HG02870 (cell line): ENCODE measurements around the gene BANP.

Source experiments
- ATAC-seq: cut with Tn5 transposase; IDR thresholded peaks from one replicate; pipeline ENCODE4 v1.9.1; 2021; ENCODE audit warnings: mild to moderate bottlenecking, moderate library complexity; ENCODE audit not compliant: unreplicated experiment

The BANP gene

GRCh38 chr16:87948735-87949070, 2.5 kb upstream of the BANP start:
- ATAC-seq, result no peak

GRCh38 chr16:87949071-87949744, 2.0 kb upstream of the BANP start:
- no peak for ATAC-seq

GRCh38 chr16:87951552-87952538, 611 bp downstream of the BANP start:
- ATAC-seq, result no peak

- no peak for ATAC-seq
Observed at GRCh38 chr16:87952751-87953150, 1.5 kb downstream of the BANP start.

GRCh38 chr16:87953308-87954215, 2.3 kb downstream of the BANP start:
- no peak for ATAC-seq

DNA sequence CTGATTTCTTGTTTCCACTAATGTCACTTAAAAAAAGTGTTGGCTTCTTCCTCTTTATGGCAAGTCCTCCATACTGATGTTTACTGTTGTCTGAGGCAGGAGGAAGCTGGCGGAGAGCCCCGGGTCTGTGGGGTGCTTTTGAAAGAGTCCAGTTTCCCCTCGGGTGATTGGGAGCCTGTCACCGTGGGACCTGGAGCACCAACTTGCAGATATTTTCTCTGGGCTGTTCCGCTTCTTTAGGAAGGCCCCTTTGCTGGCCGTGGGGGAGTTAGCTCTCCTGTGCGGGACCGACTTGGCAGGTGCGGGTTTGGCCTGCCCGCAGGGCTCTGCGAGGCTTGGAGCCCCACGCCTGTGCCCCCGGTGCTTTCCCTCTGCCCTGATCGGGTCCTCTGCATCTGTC, 3.1 kb downstream of the BANP start:
- ATAC-seq, result no peak

DNA sequence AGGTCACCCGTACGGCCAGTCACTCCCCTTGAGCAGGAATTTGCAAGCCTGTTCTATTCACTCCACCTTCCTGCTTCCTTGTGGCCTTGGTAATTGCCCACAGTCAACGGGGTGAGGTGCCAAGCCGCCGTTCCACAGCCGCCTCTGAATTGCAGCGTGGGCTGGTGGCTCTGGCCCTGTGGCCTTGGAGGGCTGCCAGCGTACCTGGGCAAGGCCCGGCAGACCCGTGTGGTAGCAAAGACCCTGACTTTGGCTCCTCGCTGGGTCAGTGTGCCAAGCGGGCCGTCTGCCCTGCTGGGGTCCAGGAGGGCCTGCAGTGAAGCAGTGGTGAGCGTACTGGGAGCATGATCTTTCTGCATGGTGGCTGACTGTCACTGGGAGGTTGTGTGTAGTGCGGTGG, 3.6 kb downstream of the BANP start:
- ATAC-seq, result no peak

DNA sequence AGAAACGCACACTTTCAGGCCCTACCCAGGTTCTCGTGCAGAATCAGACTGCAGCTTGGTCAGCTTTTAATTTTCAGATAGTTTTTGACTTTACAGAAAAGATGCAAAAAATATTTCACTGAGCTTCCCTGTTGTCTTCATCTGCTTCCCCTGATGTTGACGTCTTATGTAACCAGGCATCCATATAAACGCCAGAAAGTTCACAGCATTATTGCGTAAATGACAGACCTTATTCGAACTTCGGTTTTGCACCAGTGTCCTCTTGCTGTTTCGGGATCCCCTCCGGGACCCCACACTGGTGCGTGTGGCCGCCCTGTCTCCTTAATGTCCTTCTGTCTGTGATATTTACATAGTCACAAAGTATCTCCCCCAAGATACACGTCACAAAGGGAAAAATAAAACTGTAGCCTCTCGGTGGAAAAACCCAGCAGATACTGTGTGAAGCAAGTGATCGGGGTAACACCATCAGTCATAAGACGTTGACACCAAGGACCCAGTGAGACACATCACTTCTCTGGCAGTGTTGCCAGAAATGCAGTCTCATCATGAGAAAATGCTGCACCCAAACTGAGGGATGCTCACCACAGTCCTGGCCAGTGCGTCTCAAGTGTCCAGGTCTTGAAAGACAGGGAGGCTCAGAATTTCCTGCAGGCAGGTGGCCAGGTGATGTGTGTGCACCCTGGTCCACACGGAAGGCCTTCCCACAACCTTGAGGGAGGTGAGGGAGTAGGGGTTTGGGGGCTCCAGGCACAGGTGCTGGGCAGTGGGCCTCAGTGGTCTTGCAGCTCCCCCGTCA, 4.3 kb downstream of the BANP start:
- ATAC-seq, result no peak

GRCh38 chr16:87956098-87956364, 4.8 kb downstream of the BANP start:
- ATAC-seq, result no peak

- peak; percentile 43 for ATAC-seq
Observed at GRCh38 chr16:87956365-87957231, 5.4 kb downstream of the BANP start.

- no peak for ATAC-seq
Observed at GRCh38 chr16:87957296-87958094, 6.3 kb downstream of the BANP start.

DNA sequence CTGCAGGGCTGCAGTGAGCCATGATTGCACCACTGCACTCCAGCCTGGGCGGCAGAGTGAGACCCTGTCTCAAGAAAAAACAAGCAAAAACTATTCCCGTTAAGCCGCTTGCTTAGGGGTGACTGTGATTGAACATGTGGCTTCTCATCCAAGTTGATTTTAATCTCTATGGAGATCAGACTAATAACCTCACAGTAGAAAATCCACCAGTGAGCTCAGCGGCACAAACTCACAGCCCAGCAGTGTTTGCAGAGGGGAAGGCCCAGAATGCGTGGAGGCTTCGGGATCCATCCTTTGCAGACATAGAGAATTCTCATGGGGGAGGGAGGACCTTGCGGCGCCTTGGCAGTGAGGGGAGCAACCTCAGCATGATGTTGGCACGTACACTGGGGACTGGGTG, 7.4 kb downstream of the BANP start:
- no peak for ATAC-seq

DNA sequence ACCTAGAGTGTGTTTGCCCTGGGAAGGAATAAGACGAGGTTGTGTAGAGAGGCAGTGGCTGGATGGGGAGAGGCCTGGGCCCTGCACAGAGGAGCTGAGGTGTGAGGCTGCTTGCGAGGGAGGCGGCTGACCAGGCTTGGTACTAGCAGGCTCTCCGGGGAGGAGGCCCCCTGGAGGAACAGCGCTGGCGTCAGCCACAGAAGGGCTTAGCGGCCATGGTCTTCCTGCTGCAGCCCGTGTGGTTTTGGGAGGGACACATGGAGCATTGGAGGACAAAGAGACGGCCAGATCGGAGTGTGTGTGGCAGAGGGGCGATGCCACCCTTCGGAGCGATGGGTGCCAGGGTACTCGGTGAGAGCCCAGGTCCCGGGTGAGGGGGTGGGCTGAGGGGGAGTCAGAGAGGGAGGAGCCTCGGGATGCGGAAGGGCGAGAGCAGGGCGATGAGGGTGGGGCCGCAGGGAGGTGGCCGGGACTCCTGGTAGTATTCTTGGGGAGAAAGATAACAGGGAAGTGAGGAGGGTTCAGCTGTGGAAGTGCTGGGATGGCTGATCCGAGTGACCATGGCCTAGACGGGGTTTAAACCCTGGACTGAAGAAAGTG, 8.3 kb downstream of the BANP start:
- ATAC-seq, result no peak

GRCh38 chr16:87960296-87960695, 9.1 kb downstream of the BANP start:
- ATAC-seq, result no peak

DNA sequence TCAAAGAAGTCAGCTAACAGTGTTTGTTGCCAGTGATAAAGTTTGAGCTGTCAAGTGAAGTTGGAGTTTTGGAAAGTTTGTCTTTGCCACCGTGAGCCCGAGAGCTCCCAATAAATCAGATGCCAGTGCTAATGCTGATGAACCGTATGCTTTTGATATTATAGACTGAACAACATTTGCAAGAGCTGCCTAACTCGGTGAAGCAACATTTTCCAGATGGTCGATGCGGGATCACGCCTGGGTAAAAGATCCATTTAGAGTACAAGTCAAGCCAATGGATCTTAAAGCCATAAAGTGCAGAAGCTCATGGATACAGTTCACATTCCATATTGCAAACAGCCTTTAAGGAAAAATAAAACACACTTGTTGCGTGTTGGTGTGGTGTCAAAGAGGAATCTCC, 9.6 kb downstream of the BANP start:
- ATAC-seq, result no peak

GRCh38 chr16:87961623-87962022, 10.4 kb downstream of the BANP start:
- no peak for ATAC-seq

DNA sequence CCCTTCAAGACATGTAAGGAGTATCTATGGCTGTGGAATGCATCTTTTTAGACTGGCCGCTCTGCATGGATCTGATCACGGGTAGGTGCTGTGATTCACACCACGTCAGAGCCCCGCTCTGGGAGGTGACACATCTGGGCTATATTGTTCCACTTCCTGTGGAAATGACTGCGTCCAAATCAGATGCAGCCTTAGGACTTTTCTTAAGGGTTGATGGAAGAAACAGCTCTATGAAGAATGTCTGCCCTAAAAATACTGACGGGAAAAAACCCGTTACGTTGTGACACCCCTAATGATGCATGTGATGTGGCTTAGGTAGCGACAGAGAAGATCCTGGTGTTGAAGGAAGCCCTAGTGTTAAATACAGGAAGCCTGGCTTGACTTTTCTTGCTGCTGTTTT, 12.2 kb downstream of the BANP start:
- no peak for ATAC-seq

DNA sequence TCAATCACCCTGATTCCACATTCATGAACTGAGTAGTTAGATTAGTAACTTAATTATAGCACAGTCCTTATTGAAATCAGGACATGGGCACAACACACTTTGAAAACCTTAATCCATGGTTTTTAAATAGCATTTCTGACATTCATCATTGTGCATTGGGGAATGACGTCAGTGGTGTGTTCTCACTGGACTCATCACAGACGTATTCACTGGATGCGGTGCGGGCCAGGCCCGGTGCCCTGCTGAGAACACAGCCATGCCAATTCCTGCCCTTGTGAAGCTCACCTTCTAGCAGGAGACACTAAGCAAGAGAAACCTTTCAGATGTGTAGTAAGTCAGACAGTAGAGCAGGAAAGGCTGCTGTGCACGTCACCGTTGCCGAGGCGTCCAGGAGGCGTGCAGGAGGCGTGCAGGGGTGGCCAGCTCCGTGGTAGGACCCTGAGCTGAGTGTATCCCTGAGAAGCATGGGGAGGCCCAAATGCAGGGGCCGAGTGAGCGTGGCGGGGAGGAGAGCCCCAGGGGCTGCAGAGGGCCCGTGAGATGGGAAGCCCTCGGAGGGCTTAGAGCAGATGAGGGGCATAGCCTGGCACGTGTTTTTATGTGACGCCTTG, 12.9 kb downstream of the BANP start:
- no peak for ATAC-seq
